HCT116 (cell line): ENCODE data around the gene RPUSD2. TPM values are rescaled to one million over a fixed set of nuclear protein-coding genes. Genes with fewer than 3 reads are reported as not detected.

Source experiments
- ATAC-seq: fragments of 200-7000 bp; cut with Tn5 transposase; 2 replicates; pipeline ENCODE4 v1.9.1; 2020; ENCODE audit warnings: mild to moderate bottlenecking, moderate library complexity
- BruUV-seq: library from RNA; stranded (reverse); fragments of 400-500 nt; replicated peaks from 2 replicates; lab custom pipeline; 2021; lab: Mats Ljungman, UMichigan
- CTCF ChIA-PET: fragments of 300-600 bp; sonication (Branson Sonifier 250); formaldehyde crosslinking; loops from one replicate; lab custom pipeline; 2021; ENCODE audit warnings: antibody characterized with exemption; lab: Charles Lee
- POLR2A ChIA-PET: fragments of 300-600, 350-600 bp; sonication (Branson Sonifier 250); formaldehyde crosslinking; loops from one replicate; lab custom pipeline; 2021; ENCODE audit warnings: antibody characterized with exemption; lab: Charles Lee
- RAD21 ChIA-PET, 2 experiments: fragments of 300-600 bp; sonication (Branson Sonifier 250); formaldehyde crosslinking; loops; one replicate each; lab custom pipeline; 2023; ENCODE audit warnings: low total read pairs in 2 of 2; ENCODE audit not compliant: uncharacterized antibody in 2 of 2, unreplicated experiment in 2 of 2, low non-redundant PET in 1 of 2; lab: Charles Lee
- DNase-seq: peaks from one replicate; pipeline ENCODE4 v3.0.0-alpha.2; 2010; ENCODE audit warnings: low read depth, low spot score
- H2AFZ ChIP-seq: fragments of 200-600 bp; shearing (Covaris generic), sonication (generic); 2 replicates; pipeline ENCODE4 v1.6.1; 2017; ENCODE audit warnings: low read depth, mixed run types, mixed read lengths, antibody characterized with exemption, low read length; ENCODE audit not compliant: poor library complexity, severe bottlenecking
- H3K27ac ChIP-seq: 2 replicates; pipeline ENCODE4 v1.5.1; 2012; ENCODE audit warnings: low read depth, low read length
- H3K27me3 ChIP-seq: fragments of 200-600 bp; sonication (generic); 2 replicates; pipeline ENCODE4 v1.6.1; 2016; ENCODE audit warnings: mixed run types, low read length, mixed read lengths; ENCODE audit not compliant: insufficient read depth
- H3K36me3 ChIP-seq, 2 experiments: fragments of 200-500 bp in 1 of 2; fragments of 200-600 bp in 1 of 2; sonication (Bioruptor generic) in 1 of 2; sonication (generic) in 1 of 2; 2 replicates each; pipeline versions ENCODE4 v1.5.1 to v1.6.1; 2014 to 2016; ENCODE audit warnings: low read length in 2 of 2, inconsistent platforms in 1 of 2, mixed read lengths in 1 of 2, mixed run types in 1 of 2; ENCODE audit not compliant: insufficient read depth in 2 of 2, control insufficient read depth in 1 of 2
- H3K4me1 ChIP-seq, 2 experiments: fragments of 200-600 bp in 1 of 2; sonication (generic) in 1 of 2; 2 replicates each; pipeline versions ENCODE4 v1.5.1 to v1.6.1; 2012 to 2017; ENCODE audit warnings: low read length in 2 of 2, inconsistent platforms in 1 of 2, mild to moderate bottlenecking in 1 of 2, mixed read lengths in 1 of 2, mixed run types in 1 of 2, moderate library complexity in 1 of 2; ENCODE audit not compliant: insufficient read depth in 2 of 2, control insufficient read depth in 1 of 2
- H3K4me2 ChIP-seq: fragments of 200-600 bp; sonication (generic); 2 replicates; pipeline ENCODE4 v1.6.1; 2017; ENCODE audit warnings: mixed run types, low read length, mixed read lengths
- H3K4me3 ChIP-seq, 2 experiments: fragments of 200-600 bp in 1 of 2; sonication (generic) in 1 of 2; replicated peaks in 1 of 2; 2 replicates each; pipeline ENCODE4 v1.5.1; 2011 to 2016; ENCODE audit warnings: low read length in 2 of 2, control low read depth in 1 of 2, low read depth in 1 of 2, mild to moderate bottlenecking in 1 of 2, mixed read lengths in 1 of 2, mixed run types in 1 of 2
- H3K79me2 ChIP-seq: fragments of 200-600 bp; sonication (generic); 2 replicates; pipeline ENCODE4 v1.6.1; 2017; ENCODE audit warnings: mild to moderate bottlenecking, mixed run types, low read length, moderate library complexity, mixed read lengths; ENCODE audit not compliant: insufficient read depth
- H3K9ac ChIP-seq: fragments of 200-600 bp; sonication (generic); 2 replicates; pipeline ENCODE4 v1.6.1; 2016; ENCODE audit warnings: low read length, mixed read lengths
- H3K9me2 ChIP-seq: fragments of 200-600 bp; sonication (generic), shearing (Covaris generic); 2 replicates; pipeline ENCODE4 v1.6.1; 2017; ENCODE audit warnings: mixed run types, mild to moderate bottlenecking, moderate library complexity; ENCODE audit not compliant: insufficient read depth
- H3K9me3 ChIP-seq, 2 experiments: fragments of 200-500 bp in 1 of 2; fragments of 200-600 bp in 1 of 2; sonication (Bioruptor generic) in 1 of 2; sonication (generic) in 1 of 2; 2 replicates each; pipeline ENCODE4 v1.6.1; 2014 to 2017; ENCODE audit warnings: low read length in 2 of 2, mixed read lengths in 2 of 2, inconsistent platforms in 1 of 2, low read depth in 1 of 2, mild to moderate bottlenecking in 1 of 2, mixed run types in 1 of 2, moderate library complexity in 1 of 2; ENCODE audit not compliant: control insufficient read depth in 1 of 2, insufficient read depth in 1 of 2
- H4K20me1 ChIP-seq: fragments of 200-600 bp; sonication (generic), shearing (Covaris generic); 2 replicates; pipeline ENCODE4 v1.6.1; 2017; ENCODE audit warnings: mixed run types, mild to moderate bottlenecking, moderate library complexity; ENCODE audit not compliant: insufficient read depth
- EZH2 ChIP-seq: fragments of 200-600 bp; sonication (generic); IDR thresholded peaks from 2 replicates; pipeline ENCODE4 v1.6.1; 2017; ENCODE audit warnings: antibody characterized with exemption, mixed run types
- EZH2phosphoT487 ChIP-seq: fragments of 200-600 bp; IDR thresholded peaks from 2 replicates; pipeline ENCODE4 v1.6.1; 2018; ENCODE audit warnings: antibody characterized with exemption, borderline replicate concordance
- FOSL1 ChIP-seq: IDR thresholded peaks from 2 replicates; pipeline ENCODE4 v1.6.1; 2012; ENCODE audit warnings: low read depth
- MAX ChIP-seq: IDR thresholded peaks from 2 replicates; pipeline ENCODE4 v1.6.1; 2012
- POLR2A ChIP-seq: IDR thresholded peaks from 2 replicates; pipeline ENCODE4 v1.7.0; 2011; ENCODE audit warnings: borderline replicate concordance; ENCODE audit not compliant: insufficient read depth, insufficient read length; ENCODE audit errors: extremely low read depth
- REST ChIP-seq: IDR thresholded peaks from 2 replicates; pipeline ENCODE4 v1.6.1; 2012; ENCODE audit warnings: low read depth
- SRF ChIP-seq: IDR thresholded peaks from 2 replicates; pipeline ENCODE4 v1.6.1; 2012; ENCODE audit warnings: low read depth
- intact Hi-C: fragments of 100-400 bp; cut with micrococcal nuclease; formaldehyde crosslinking; loops from 2 replicates; pipeline ENCODE4 v1.10.0; 2022
- total RNA-seq: library from RNA; stranded (reverse); gene quantifications from one replicate; pipeline ENCODE4 v1.2.1, GENCODE V29; 2021; ENCODE audit not compliant: unreplicated experiment

Gene RPUSD2
- total RNA-seq, 1 experiment from 2014 or later: 22.5 TPM

GRCh38 chr15:40595773-40596172, 26.7 kb downstream of the RPUSD2 start:
- H2AFZ ChIP-seq: no peak overlapping the region
- no peaks in the 10 kb centered on the region for H3K9me2 ChIP-seq
- H4K20me1 ChIP-seq: no peaks in the 10 kb centered on the region
- H3K4me2 ChIP-seq: peak overlapping the region; percentile 67; the same call in 1 of the 2 replicates
- ChIA-PET CTCF (no interaction called here), RAD21 (no interaction called here), POLR2A (no interaction called here)
- TF ChIP-seq EZH2phosphoT487 (no peak), FOSL1 (no peak), SRF (no peak), POLR2A (no peak), REST (no peak), EZH2 (no peak), MAX (no peak)
- peaks cover 0 to 14% of the 10 kb centered on the region in 2 experiments; a peak in 2 of 4 replicates for H3K4me1 ChIP-seq
- ATAC-seq: no peak
- BruUV-seq: no TSS peak
- H3K4me3 ChIP-seq: no peak overlapping the region
- no peak overlapping the region for H3K9ac ChIP-seq
- DNase-seq: no peak
- H3K27me3 ChIP-seq: no peaks in the 10 kb centered on the region
- no peaks in the 10 kb centered on the region for H3K9me3 ChIP-seq
- H3K27ac ChIP-seq: no peak overlapping the region
- intact Hi-C loops: loop anchor here (10.0 kb wide), 1 partner anchor 189 kb away; no protein-coding TSS in a partner anchor
- no peaks in the 10 kb centered on the region for H3K36me3 ChIP-seq
- H3K79me2 ChIP-seq: peaks cover 63% of the 10 kb centered on the region
